Choroid plexus epithelial cell (primary cell): ENCODE results near the gene KIF2C.

Source experiments
- DNase-seq: peaks from one replicate; pipeline ENCODE4 v3.0.0-alpha.2; 2010; ENCODE audit warnings: low read depth
- H3K4me3 ChIP-seq: 2 replicates; pipeline ENCODE4 v1.5.1; 2011; ENCODE audit warnings: low read depth, mild to moderate bottlenecking, control low read depth, low read length, moderate library complexity
- CTCF ChIP-seq: conservative IDR thresholded peaks from 2 replicates; pipeline ENCODE4 v1.5.1; 2011; ENCODE audit warnings: low read depth, mild to moderate bottlenecking, control low read depth, inconsistent platforms, low read length, moderate library complexity

KIF2C gene

GRCh38 chr1:44780583-44781121 is 41.0 kb downstream of the KIF2C start:
- TF ChIP-seq CTCF, result no peak
- H3K4me3 ChIP-seq, result no peak overlapping the region
- DNase-seq, result no peak

GRCh38 chr1:44783697-44784093 is 44.1 kb downstream of the KIF2C start:
- DNase-seq, result no peak
- H3K4me3 ChIP-seq, result peak overlapping the region; percentile 51
- TF ChIP-seq CTCF, result no peak

GRCh38 chr1:44784094-44785028 is 44.7 kb downstream of the KIF2C start:
- no peak for DNase-seq
- H3K4me3 ChIP-seq, result peak overlapping the region; percentile 51
- peak; percentile 33 for TF ChIP-seq CTCF

GRCh38 chr1:44785029-44785380 is 45.4 kb downstream of the KIF2C start:
- no peak for DNase-seq
- no peak overlapping the region for H3K4me3 ChIP-seq
- no peak for TF ChIP-seq CTCF

GRCh38 chr1:44785501-44786137 is 46.0 kb downstream of the KIF2C start:
- H3K4me3 ChIP-seq, result peak overlapping the region; percentile 56
- TF ChIP-seq CTCF, result no peak
- DNase-seq, result no peak

- TF ChIP-seq CTCF, result peak; percentile 98
- DNase-seq, result peak; percentile 88
- H3K4me3 ChIP-seq, result peak overlapping the region; percentile 56
Measured at GRCh38 chr1:44786138-44786840, 46.7 kb downstream of the KIF2C start.
